ENCODE measurements around the gene PM20D1.

DNA sequence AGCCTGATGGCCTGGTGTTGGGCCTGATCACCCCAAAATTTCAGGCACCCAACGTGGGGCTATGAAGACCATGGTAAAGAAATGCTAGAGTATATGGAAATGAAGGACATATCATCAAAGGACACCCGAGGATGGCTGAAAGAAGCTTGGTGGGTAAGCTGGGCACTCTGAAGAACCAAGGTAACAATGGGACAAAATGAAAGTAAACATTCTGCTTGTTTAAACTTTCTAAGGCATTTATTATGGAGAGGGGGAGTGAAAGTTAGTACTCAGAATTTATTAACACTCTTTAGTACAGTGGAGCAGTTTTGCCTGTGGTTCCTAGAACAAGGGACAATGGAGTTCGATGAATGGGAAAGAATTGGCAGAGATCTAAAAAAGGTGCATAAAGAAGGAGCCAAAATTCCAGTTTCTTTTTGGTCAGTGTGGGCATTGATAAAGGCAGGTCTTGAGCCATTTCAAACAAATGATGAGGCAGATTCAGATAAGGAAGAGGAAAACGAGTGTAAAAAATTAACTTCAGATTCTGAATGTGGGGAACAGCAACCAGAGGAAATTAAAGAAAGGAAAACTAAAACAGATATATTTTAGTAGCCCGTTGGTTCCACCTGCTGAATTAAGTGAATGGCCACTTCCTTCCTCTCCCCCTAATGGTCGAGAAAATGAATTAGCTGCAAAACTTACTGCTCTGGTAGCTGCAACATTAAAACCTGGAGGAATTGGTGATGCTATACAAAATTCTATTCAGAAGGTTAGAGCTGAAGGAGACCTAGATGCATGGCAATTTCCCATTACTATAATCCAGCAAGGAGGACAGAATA lies 8.4 kb upstream of the PM20D1 start:
- TF ChIP-seq, protein P1, sequence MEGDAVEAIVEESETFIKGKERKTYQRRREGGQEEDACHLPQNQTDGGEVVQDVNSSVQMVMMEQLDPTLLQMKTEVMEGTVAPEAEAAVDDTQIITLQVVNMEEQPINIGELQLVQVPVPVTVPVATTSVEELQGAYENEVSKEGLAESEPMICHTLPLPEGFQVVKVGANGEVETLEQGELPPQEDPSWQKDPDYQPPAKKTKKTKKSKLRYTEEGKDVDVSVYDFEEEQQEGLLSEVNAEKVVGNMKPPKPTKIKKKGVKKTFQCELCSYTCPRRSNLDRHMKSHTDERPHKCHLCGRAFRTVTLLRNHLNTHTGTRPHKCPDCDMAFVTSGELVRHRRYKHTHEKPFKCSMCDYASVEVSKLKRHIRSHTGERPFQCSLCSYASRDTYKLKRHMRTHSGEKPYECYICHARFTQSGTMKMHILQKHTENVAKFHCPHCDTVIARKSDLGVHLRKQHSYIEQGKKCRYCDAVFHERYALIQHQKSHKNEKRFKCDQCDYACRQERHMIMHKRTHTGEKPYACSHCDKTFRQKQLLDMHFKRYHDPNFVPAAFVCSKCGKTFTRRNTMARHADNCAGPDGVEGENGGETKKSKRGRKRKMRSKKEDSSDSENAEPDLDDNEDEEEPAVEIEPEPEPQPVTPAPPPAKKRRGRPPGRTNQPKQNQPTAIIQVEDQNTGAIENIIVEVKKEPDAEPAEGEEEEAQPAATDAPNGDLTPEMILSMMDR (IDR thresholded peaks at IDR 0.05): no peak
- TF ChIP-seq POLR2A (IDR thresholded peaks at IDR 0.05) (no peak), EP300 (IDR thresholded peaks at IDR 0.05; ENCODE audit: low read depth) (no peak), POLR2AphosphoS5 (IDR thresholded peaks at IDR 0.05) (no peak)
